Nephron (organoid): ENCODE measurements around the gene L3MBTL2.

ENCODE experiments used
- H3K27ac Mint-ChIP-seq, 3 experiments: 2 replicates each; pipeline ENCODE4 v1.8.0; 2020; ENCODE audit warnings: mixed read lengths in 3 of 3, mild to moderate bottlenecking in 2 of 3, moderate library complexity in 1 of 3
- H3K27me3 Mint-ChIP-seq: 2 replicates; pipeline ENCODE4 v1.8.0; 2021; ENCODE audit warnings: low read depth, mild to moderate bottlenecking, moderate library complexity, mixed read lengths
- H3K36me3 Mint-ChIP-seq: 2 replicates; pipeline ENCODE4 v1.8.0; 2020; ENCODE audit warnings: low read depth, mixed read lengths
- H3K4me1 Mint-ChIP-seq: 2 replicates; pipeline ENCODE4 v1.8.0; 2020; ENCODE audit warnings: mixed read lengths
- H3K4me3 Mint-ChIP-seq, 3 experiments: 2 replicates each; pipeline ENCODE4 v1.8.0; 2020; ENCODE audit warnings: mild to moderate bottlenecking in 3 of 3, mixed read lengths in 3 of 3, moderate library complexity in 2 of 3
- H3K9me3 Mint-ChIP-seq: 2 replicates; pipeline ENCODE4 v1.8.0; 2020; ENCODE audit warnings: mixed read lengths
- CTCF ChIP-seq, 3 experiments: fragments of 200-600 bp; sonication (generic); IDR thresholded peaks; one replicate each; pipeline ENCODE4 v1.5.0; 2021; ENCODE audit warnings: antibody characterized with exemption in 3 of 3; ENCODE audit not compliant: unreplicated experiment in 3 of 3

L3MBTL2 gene

GRCh38 chr22:41216984-41217383 is 11.9 kb downstream of the L3MBTL2 start:
- H3K4me3 Mint-ChIP-seq, result peak overlapping the region in 2 of 3 experiments; percentile 6 to 30
- peaks cover 18% of the 10 kb centered on the region for H3K9me3 Mint-ChIP-seq
- H3K36me3 Mint-ChIP-seq, result peaks cover 69% of the 10 kb centered on the region
- peaks cover 14% of the 10 kb centered on the region for H3K4me1 Mint-ChIP-seq
- TF ChIP-seq CTCF (IDR thresholded peaks at IDR 0.05; ENCODE audit: unreplicated experiment in 3 of 3), result no peak
- peak overlapping the region; percentile 89 to 95 (median 91) for H3K27ac Mint-ChIP-seq
- H3K27me3 Mint-ChIP-seq, result no peaks in the 10 kb centered on the region

- H3K4me1 Mint-ChIP-seq, result peaks cover 14% of the 10 kb centered on the region
- peak overlapping the region; percentile 89 to 95 (median 91) for H3K27ac Mint-ChIP-seq
- peak overlapping the region in 2 of 3 experiments; percentile 27 to 54 for H3K4me3 Mint-ChIP-seq
- H3K27me3 Mint-ChIP-seq, result no peaks in the 10 kb centered on the region
- peaks cover 18% of the 10 kb centered on the region for H3K9me3 Mint-ChIP-seq
- H3K36me3 Mint-ChIP-seq, result peaks cover 66% of the 10 kb centered on the region
- no peak for TF ChIP-seq CTCF (IDR thresholded peaks at IDR 0.05; ENCODE audit: unreplicated experiment in 3 of 3)
These were observed 12.5 kb downstream of the L3MBTL2 start for GRCh38 chr22:41217553-41218157.

- TF ChIP-seq CTCF (IDR thresholded peaks at IDR 0.05; ENCODE audit: unreplicated experiment in 3 of 3), result no peak
- Mint-ChIP-seq H3K27me3 (no peaks in the 10 kb centered on the region), H3K4me1 (peaks cover under 1% of the 10 kb centered on the region), H3K9me3 (no peaks in the 10 kb centered on the region), H3K27ac (no peak overlapping the region), H3K36me3 (peaks cover 30% of the 10 kb centered on the region), H3K4me3 (no peak overlapping the region)
These were observed 17.9 kb downstream of the L3MBTL2 start for GRCh38 chr22:41222846-41223507.

- Mint-ChIP-seq H3K4me3 (no peak overlapping the region), H3K4me1 (no peaks in the 10 kb centered on the region), H3K27me3 (no peaks in the 10 kb centered on the region), H3K36me3 (peaks cover 29% of the 10 kb centered on the region), H3K27ac (no peak overlapping the region), H3K9me3 (no peaks in the 10 kb centered on the region)
- no peak for TF ChIP-seq CTCF (IDR thresholded peaks at IDR 0.05; ENCODE audit: unreplicated experiment in 3 of 3)
These were observed 18.4 kb downstream of the L3MBTL2 start for GRCh38 chr22:41223535-41223934.

GRCh38 chr22:41226723-41227655 is 21.9 kb downstream of the L3MBTL2 start:
- no peak for TF ChIP-seq CTCF (IDR thresholded peaks at IDR 0.05; ENCODE audit: unreplicated experiment in 3 of 3)
- H3K9me3 Mint-ChIP-seq, result no peaks in the 10 kb centered on the region
- peaks cover 21% of the 10 kb centered on the region for H3K36me3 Mint-ChIP-seq
- H3K4me1 Mint-ChIP-seq, result no peaks in the 10 kb centered on the region
- no peaks in the 10 kb centered on the region for H3K27me3 Mint-ChIP-seq
- H3K4me3 Mint-ChIP-seq, result no peak overlapping the region
- H3K27ac Mint-ChIP-seq, result no peak overlapping the region
